ENCODE data around the gene RPL28. TPM values are rescaled to one million over a fixed set of nuclear protein-coding genes. Genes with fewer than 3 reads are reported as not detected.

RPL28 gene
- total RNA-seq, 1 donor from 2014 or later: 227 TPM

GRCh38 chr19:55423225-55424005 is 37.7 kb downstream of the RPL28 start:
- no peak for DNase-seq (ENCODE audit: low spot score)

GRCh38 chr19:55424518-55424917 is 38.8 kb downstream of the RPL28 start:
- DNase-seq (ENCODE audit: low spot score): no peak

GRCh38 chr19:55426042-55426441 is 40.3 kb downstream of the RPL28 start:
- DNase-seq (ENCODE audit: low spot score): no peak

- DNase-seq (ENCODE audit: low spot score): no peak
Observed at GRCh38 chr19:55431183-55431582, 45.5 kb downstream of the RPL28 start.

GRCh38 chr19:55432241-55432959 is 46.7 kb downstream of the RPL28 start:
- DNase-seq (ENCODE audit: low spot score): no peak

- no peak for DNase-seq (ENCODE audit: low spot score)
Observed at GRCh38 chr19:55433292-55433691, 47.6 kb downstream of the RPL28 start.

GRCh38 chr19:55434356-55434919 is 48.7 kb downstream of the RPL28 start:
- DNase-seq (ENCODE audit: low spot score): no peak

- DNase-seq (ENCODE audit: low spot score): no peak
Observed at GRCh38 chr19:55435020-55435419, 49.3 kb downstream of the RPL28 start.

GRCh38 chr19:55436847-55437246 is 51.1 kb downstream of the RPL28 start:
- no peak for DNase-seq (ENCODE audit: low spot score)

- DNase-seq (ENCODE audit: low spot score): peak; percentile 62
Observed at GRCh38 chr19:55437410-55437809, 51.7 kb downstream of the RPL28 start.

GRCh38 chr19:55439052-55439451 is 53.3 kb downstream of the RPL28 start:
- DNase-seq (ENCODE audit: low spot score): no peak

- no peak for DNase-seq (ENCODE audit: low spot score)
Observed at GRCh38 chr19:55440411-55441105, 54.8 kb downstream of the RPL28 start.

GRCh38 chr19:55441319-55441691 is 55.6 kb downstream of the RPL28 start:
- no peak for DNase-seq (ENCODE audit: low spot score)

- DNase-seq (ENCODE audit: low spot score): no peak
Observed at GRCh38 chr19:55441692-55442321, 56.1 kb downstream of the RPL28 start.

- no peak for DNase-seq (ENCODE audit: low spot score)
Observed at GRCh38 chr19:55442372-55442961, 56.7 kb downstream of the RPL28 start.

GRCh38 chr19:55443045-55443823 is 57.5 kb downstream of the RPL28 start, which contains the start of gene SHISA7:
Gene SHISA7 (minus strand): TSS chr19:55443300. CDS start chr19:55442863, 437 bp downstream.
- no peak for DNase-seq (ENCODE audit: low spot score)

- DNase-seq (ENCODE audit: low spot score): no peak
Observed at GRCh38 chr19:55443824-55444480, 58.2 kb downstream of the RPL28 start.

GRCh38 chr19:55444646-55445045 is 58.9 kb downstream of the RPL28 start:
- no peak for DNase-seq (ENCODE audit: low spot score)

GRCh38 chr19:55446060-55446459 is 60.3 kb downstream of the RPL28 start:
- no peak for DNase-seq (ENCODE audit: low spot score)

All from umbilical cord (tissue), 2 donors.